Middle frontal gyrus (tissue), 1 donor: ENCODE data around the gene CDT1.
A peak's percentile ranks its signal among the peaks of the same experiment; 100 is the strongest.

ENCODE experiments used
- DNase-seq: peaks from one replicate; pipeline ENCODE4 v3.0.0-alpha.2; 2015; ENCODE audit warnings: low spot score; ENCODE audit errors: extremely low spot score

The CDT1 gene

DNA sequence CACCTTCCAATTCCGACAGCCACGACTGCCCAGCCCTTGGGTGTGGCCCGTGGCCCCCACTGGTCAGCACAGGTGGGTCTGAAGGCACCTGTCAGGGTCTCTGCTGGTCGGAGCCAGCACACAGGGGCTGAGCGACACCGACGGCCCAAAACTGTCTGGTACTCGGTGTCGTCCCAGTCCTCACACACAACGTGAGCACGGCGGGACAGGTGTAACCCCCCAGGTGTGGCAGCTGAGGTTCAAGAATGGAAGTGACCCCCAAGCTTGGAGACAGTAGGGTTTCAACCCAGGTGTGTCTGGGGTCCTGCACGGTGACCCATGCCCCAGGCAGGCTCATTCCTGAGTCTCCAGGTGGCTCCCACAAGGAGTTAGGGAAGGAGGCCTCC is 52.1 kb downstream of the CDT1 start:
- no peak for DNase-seq

DNA sequence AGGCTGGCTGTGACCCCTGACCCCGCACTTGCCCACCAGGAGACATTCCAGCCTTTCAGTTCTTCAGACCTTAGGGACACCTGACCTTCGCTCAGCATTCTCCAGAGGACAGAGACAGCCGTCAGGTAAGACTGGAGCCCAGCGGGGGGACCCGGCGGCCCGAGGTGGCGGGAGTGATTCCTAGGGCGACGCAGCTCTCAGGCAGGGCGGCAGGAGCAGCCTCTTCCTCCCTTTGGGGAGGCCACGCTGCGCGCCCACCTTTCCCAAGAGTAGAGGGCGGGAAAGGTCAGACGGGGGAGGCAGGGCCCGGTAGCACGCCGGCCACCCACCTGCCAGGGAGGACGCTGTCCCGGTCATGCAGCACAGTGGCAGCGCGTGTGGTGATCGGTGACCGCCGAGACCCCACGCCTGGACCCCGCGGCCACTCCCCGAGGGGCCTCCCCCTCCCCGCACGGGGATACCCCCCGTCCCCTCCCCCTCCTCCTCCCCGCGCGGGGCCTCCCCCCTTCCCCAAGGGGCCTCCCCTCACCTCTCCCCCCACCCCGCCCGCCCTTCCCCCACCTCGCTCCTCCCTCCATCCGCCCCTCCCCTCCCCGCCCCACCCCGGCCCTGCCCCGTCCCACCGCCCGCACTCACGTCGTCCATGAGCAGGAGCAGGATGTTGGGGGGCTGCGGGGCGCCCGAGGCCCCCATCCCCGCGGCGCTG is 52.7 kb downstream of the CDT1 start:
- DNase-seq, result no peak

DNA sequence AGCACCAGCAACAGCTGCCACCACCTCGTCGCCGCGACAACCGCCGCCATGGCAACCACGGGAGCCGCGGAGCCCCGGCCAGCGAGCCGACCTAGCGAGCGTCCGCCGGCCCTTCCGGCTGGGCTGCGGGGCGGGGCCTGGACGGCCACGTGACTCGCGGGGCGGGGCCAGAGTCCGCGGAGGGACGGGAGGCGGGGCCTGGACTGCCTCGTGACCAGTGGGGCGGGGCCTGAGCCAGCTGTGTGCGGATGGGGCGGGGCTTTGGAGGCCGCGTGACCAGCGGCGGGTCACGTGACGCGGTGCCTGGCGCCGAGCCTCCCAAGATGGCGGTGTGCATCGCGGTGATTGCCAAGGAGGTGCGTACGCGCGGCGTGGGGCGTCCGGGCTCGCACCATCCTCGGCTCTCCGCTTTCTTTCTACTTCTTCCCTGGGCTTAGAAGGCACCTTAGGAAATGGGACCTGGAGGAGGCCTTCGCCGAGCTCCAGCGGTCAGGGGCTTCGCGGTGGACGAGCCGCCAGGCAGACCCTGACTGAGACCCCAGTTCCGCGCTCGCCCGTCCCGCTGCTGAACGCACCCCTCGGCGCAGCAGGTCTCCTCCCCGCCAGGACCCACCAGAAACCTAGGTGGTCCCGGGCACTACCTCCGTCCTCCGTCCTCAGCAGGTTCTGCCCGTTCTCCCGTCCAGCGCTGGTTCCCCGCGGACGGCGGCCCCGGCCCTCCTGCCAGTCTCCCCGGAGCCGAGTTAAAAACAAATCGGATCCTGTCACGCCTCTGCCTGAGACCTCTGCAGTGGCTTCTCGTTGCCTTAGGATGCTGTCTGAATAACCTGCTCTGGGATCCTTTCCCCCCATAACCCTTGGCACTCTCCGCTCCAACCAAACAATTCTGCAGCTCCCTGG is 53.5 kb downstream of the CDT1 start, which contains the start of the genes GALNS and TRAPPC2L:
Gene GALNS (minus strand): TSS at position 120 of the 900 bp plus-strand sequence. CDS start 70 bp downstream, at position 50.
Gene TRAPPC2L (plus strand): TSS at position 300 of the 900 bp plus-strand sequence. CDS start 24 bp downstream, at position 324.
- peak; percentile 97 for DNase-seq

DNA sequence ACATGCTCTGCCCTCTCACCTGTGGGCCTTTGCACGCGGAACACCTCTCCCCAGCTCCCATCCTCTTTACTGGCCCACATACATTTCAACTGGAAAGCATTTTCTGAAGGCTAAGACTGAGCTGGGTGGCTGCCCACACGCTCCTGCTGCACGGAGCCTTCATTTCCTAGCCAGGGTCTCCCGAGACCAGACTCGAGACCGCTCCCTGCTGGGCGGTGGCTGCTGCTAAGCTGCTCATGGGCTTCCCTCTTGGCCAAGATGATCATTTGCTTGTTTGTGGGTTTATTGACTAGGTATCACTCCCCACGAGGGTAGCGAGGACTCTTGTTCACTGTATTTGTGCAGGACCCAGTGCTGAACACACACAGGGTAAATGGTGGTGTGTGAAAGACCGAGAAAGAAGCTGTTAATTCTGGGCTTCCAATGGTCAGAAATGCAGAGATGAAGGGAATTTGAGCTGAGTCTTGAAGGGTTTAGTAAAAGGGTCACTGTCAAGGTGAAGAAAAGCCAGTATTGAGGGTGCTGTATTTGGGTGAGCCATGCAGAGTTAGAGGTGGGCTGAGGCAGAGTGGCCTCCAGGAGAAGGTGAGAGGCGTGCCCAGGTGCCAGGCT is 54.2 kb downstream of the CDT1 start:
- DNase-seq, result peak; percentile 65
